HepG2 (cell line): Measurements from ENCODE around the gene TRPC4AP. TPM values are rescaled to one million over a fixed set of nuclear protein-coding genes. Genes with fewer than 3 reads are reported as not detected.

ENCODE experiments used
- ADNP ChIP-seq: sonication (generic); formaldehyde crosslinking; IDR thresholded peaks from 2 replicates; pipeline ENCODE4 v1.4.0; 2020; ENCODE audit warnings: missing genetic modification reagents
- BRF2 ChIP-seq: sonication (generic); formaldehyde crosslinking; IDR thresholded peaks from 2 replicates; pipeline ENCODE4 v1.8.1; 2022; ENCODE audit warnings: mild to moderate bottlenecking, missing genetic modification reagents
- CAMTA2 ChIP-seq: sonication (generic); formaldehyde crosslinking; IDR thresholded peaks from 2 replicates; pipeline ENCODE4 v1.4.0; 2020; ENCODE audit warnings: mild to moderate bottlenecking, missing genetic modification reagents, borderline replicate concordance
- CREM ChIP-seq, 2 experiments: sonication (generic) in 1 of 2; formaldehyde crosslinking in 1 of 2; IDR thresholded peaks; 2 replicates each; pipeline versions ENCODE4 v1.4.0 to v1.6.1; 2016 to 2020; ENCODE audit warnings: antibody characterized with exemption in 1 of 2, mild to moderate bottlenecking in 1 of 2, missing genetic modification reagents in 1 of 2
- CSRNP1 ChIP-seq: sonication (generic); formaldehyde crosslinking; IDR thresholded peaks from 2 replicates; pipeline ENCODE4 v1.8.1; 2023; ENCODE audit warnings: mild to moderate bottlenecking, missing genetic modification reagents
- HOXA7 ChIP-seq: sonication (generic); formaldehyde crosslinking; IDR thresholded peaks from 2 replicates; pipeline ENCODE4 v1.8.1; 2022; ENCODE audit warnings: mild to moderate bottlenecking, missing genetic modification reagents, moderate library complexity
- KMT2A ChIP-seq: sonication (generic); formaldehyde crosslinking; IDR thresholded peaks from 2 replicates; pipeline ENCODE4 v1.4.0; 2020; ENCODE audit warnings: missing genetic modification reagents
- MIER2 ChIP-seq: IDR thresholded peaks from 2 replicates; pipeline ENCODE4 v1.6.1; 2016; ENCODE audit warnings: missing biosample characterization, missing genetic modification reagents
- POLR2A ChIP-seq, 2 experiments: IDR thresholded peaks; 2 replicates each; pipeline ENCODE4 v1.6.1; 2011; ENCODE audit warnings: low read depth in 2 of 2, low read length in 2 of 2, mild to moderate bottlenecking in 1 of 2, moderate library complexity in 1 of 2; ENCODE audit not compliant: insufficient read depth in 1 of 2
- TAF15 ChIP-seq: fragments of 200-400 bp; formaldehyde crosslinking; IDR thresholded peaks from one replicate; pipeline ENCODE4 v1.6.1; 2018; ENCODE audit warnings: mild to moderate bottlenecking, low read depth, low read length; ENCODE audit not compliant: poor library complexity, severe bottlenecking
- TFDP1 ChIP-seq: IDR thresholded peaks from 2 replicates; pipeline ENCODE4 v1.6.1; 2016; ENCODE audit warnings: missing compliant biosample characterization, missing genetic modification reagents, borderline replicate concordance
- TGIF2 ChIP-seq: IDR thresholded peaks from 2 replicates; pipeline ENCODE4 v1.6.1; 2016; ENCODE audit warnings: control low read depth, missing compliant biosample characterization
- ZBTB2 ChIP-seq: sonication (generic); formaldehyde crosslinking; IDR thresholded peaks from 2 replicates; pipeline ENCODE4 v1.8.0; 2022; ENCODE audit warnings: low read depth, missing genetic modification reagents
- ZBTB49 ChIP-seq: sonication (generic); formaldehyde crosslinking; IDR thresholded peaks from 2 replicates; pipeline ENCODE4 v1.4.0; 2020; ENCODE audit warnings: missing genetic modification reagents, borderline replicate concordance
- ZMYM4 ChIP-seq: sonication (generic); formaldehyde crosslinking; IDR thresholded peaks from 2 replicates; pipeline ENCODE4 v1.8.1; 2023; ENCODE audit warnings: mild to moderate bottlenecking, missing genetic modification reagents
- ZNF83 ChIP-seq: sonication (generic); formaldehyde crosslinking; IDR thresholded peaks from 2 replicates; pipeline ENCODE4 v1.4.0; 2020; ENCODE audit warnings: missing genetic modification reagents, mild to moderate bottlenecking, borderline replicate concordance
- polyA plus RNA-seq, 8 experiments: library from polyadenylated mRNA; depleted of rRNA in 3 of 8; stranded (reverse) in 7 of 8; unstranded in 1 of 8; fragments of >200 nt; fragmentation: Illumina TruSeq in 4 of 8; extraction: Trizol in 4 of 8; gene quantifications; 2 replicates each; pipeline versions ENCODE4 v1.2.1 to v1.2.3, GENCODE V29; 2011 to 2016; ENCODE audit warnings: low read depth in 4 of 8, missing spikeins in 1 of 8, mixed read lengths in 1 of 8; ENCODE audit not compliant: insufficient read depth in 1 of 8
- total RNA-seq, 5 experiments: library from RNA; depleted of rRNA; stranded (reverse); fragments of >200 nt; fragmentation: Illumina TruSeq; extraction: Trizol; gene quantifications; 2 replicates each; pipeline ENCODE4 v1.2.3, GENCODE V29; 2016; ENCODE audit warnings: low read depth in 1 of 5
- TF ChIP-seq, protein P1 (sequence below): sonication (generic); formaldehyde crosslinking; IDR thresholded peaks from 2 replicates; pipeline ENCODE4 v1.5.0; 2020; ENCODE audit warnings: missing genetic modification reagents

Gene TRPC4AP
- total and polyA plus RNA-seq, 2 of the 13 experiments (the other 11 are each of a cell fraction or from before 2014, with no cell fraction given) = 136 to 137 TPM

DNA sequence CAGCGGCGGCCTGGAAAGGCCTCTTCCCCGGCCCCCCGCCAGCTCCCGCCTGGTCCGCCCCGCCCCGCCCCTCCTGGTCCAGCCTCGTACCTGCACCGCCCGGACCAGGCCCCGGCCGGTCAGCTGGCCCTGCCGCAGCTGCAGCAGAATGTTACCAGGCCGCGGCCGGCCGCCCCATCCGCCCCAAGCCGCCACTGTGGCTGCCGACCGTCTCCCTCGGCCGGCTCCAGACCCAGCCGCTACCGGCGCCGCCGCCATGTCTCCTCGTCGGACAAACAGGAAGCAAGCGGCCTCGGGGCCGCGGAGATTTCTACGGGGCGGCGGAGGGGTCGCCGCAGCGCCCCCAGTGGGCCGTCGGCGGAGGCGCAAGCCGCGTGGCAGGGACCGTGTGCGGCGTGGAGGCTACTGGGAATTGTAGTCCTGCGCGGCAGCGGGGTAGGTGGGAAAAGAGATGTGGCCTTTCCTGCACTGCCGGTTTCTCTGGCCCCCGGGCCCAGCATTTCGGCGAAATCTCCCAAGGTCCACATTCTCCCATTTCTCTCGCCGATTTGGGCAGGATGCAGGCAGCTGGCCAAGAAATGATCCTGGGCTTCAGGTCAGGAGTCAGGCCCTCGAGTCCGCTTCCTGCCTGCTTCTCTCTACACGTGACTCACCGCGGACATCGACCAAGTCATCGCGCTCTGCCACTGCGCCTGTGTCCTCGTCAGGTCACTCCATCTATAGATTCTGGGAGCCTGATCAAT, at the start of gene TRPC4AP (continued):
- TF ChIP-seq TAF15 (peak; percentile 99), TFDP1 (CRISPR knock-in tag) (peak; percentile 97), CREM (IDR thresholded peaks at IDR 0.05) (peak; percentile 88), CREM (CRISPR knock-in tag; IDR thresholded peaks at IDR 0.05) (no peak; the same call in 1 of the 2 replicates), CSRNP1 (CRISPR knock-in tag) (0 out of 2 replicates have a peak, but pooled peaks have one; percentile 77), KMT2A (CRISPR knock-in tag) (peak; percentile 95), ZMYM4 (CRISPR knock-in tag) (peak; percentile 95), HOXA7 (CRISPR knock-in tag) (no peak), ZBTB2 (CRISPR knock-in tag) (peak; percentile 92), ZNF83 (CRISPR knock-in tag) (peak; percentile 99), MIER2 (CRISPR knock-in tag) (no peak; the same call in 1 of the 2 replicates), ZBTB49 (no peak), BRF2 (CRISPR knock-in tag) (peak; percentile 94), ADNP (CRISPR knock-in tag) (no peak), CAMTA2 (CRISPR knock-in tag) (peak; percentile 91; the same call in 1 of the 2 replicates), TGIF2 (CRISPR knock-in tag) (no peak; the same call in 1 of the 2 replicates), POLR2A (IDR thresholded peaks at IDR 0.05; ENCODE audit: insufficient read depth in 1 of 2, low read depth in 2 of 2, low read length in 2 of 2) (peak; percentile 82 to 85)
- TF ChIP-seq, protein P1, sequence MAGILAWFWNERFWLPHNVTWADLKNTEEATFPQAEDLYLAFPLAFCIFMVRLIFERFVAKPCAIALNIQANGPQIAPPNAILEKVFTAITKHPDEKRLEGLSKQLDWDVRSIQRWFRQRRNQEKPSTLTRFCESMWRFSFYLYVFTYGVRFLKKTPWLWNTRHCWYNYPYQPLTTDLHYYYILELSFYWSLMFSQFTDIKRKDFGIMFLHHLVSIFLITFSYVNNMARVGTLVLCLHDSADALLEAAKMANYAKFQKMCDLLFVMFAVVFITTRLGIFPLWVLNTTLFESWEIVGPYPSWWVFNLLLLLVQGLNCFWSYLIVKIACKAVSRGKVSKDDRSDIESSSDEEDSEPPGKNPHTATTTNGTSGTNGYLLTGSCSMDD = peak; percentile 8; the same call in 1 of the 2 replicates
